Activated CD8-positive, alpha-beta memory T cell treated with anti-CD3 and anti-CD28 coated beads for 24 hours (primary cell): ENCODE results near the gene LGALS4.
"Not testable (repeated sequence)": the region's sequence is repeated elsewhere in the genome, so short reads cannot be mapped to it uniquely, and the experiment has no call there.

ENCODE experiments used
- DNase-seq: peaks from one replicate; pipeline ENCODE4 v3.0.0-alpha.2; 2020

LGALS4 gene

GRCh38 chr19:38812841-38813320 is at the start of gene LGALS4:
TSS of gene LGALS4 (minus strand) at chr19:38812945. CDS start at chr19:38812886, 59 bp downstream.
- no peak for DNase-seq

GRCh38 chr19:38861368-38861767 is 48.6 kb upstream of the LGALS4 start:
- no peak for DNase-seq

GRCh38 chr19:38859631-38860204 is 47.0 kb upstream of the LGALS4 start:
- DNase-seq, result not testable (repeated sequence)

GRCh38 chr19:38856813-38857212 is 44.1 kb upstream of the LGALS4 start:
- DNase-seq, result no peak

GRCh38 chr19:38855751-38856150 is 43.0 kb upstream of the LGALS4 start:
- not testable (repeated sequence) for DNase-seq

GRCh38 chr19:38854961-38855360 is 42.2 kb upstream of the LGALS4 start:
- DNase-seq, result not testable (repeated sequence)

- no peak for DNase-seq
Observed at GRCh38 chr19:38853214-38853613, 40.5 kb upstream of the LGALS4 start.

GRCh38 chr19:38852231-38853044 is 39.7 kb upstream of the LGALS4 start:
- DNase-seq, result peak; percentile 85

GRCh38 chr19:38851622-38852230 is 39.0 kb upstream of the LGALS4 start:
- DNase-seq, result peak; percentile 94

GRCh38 chr19:38850976-38851621 is 38.4 kb upstream of the LGALS4 start:
- peak; percentile 85 for DNase-seq

GRCh38 chr19:38850436-38850975 is 37.8 kb upstream of the LGALS4 start:
- DNase-seq, result peak; percentile 97

- peak; percentile 100 for DNase-seq
Observed at GRCh38 chr19:38849860-38850435, 37.2 kb upstream of the LGALS4 start, which contains the start of gene HNRNPL. TSS of gene HNRNPL (minus strand) at chr19:38849986. CDS start at chr19:38849966, 20 bp downstream.

- peak; percentile 99 for DNase-seq
Observed at GRCh38 chr19:38849147-38849859, 36.6 kb upstream of the LGALS4 start.

- peak; percentile 60 for DNase-seq
Observed at GRCh38 chr19:38848299-38849146, 35.8 kb upstream of the LGALS4 start.

GRCh38 chr19:38846097-38846496 is 33.4 kb upstream of the LGALS4 start:
- no peak for DNase-seq

GRCh38 chr19:38845374-38846024 is 32.8 kb upstream of the LGALS4 start:
- DNase-seq, result no peak

- DNase-seq, result no peak
Observed at GRCh38 chr19:38844093-38844686, 31.4 kb upstream of the LGALS4 start.

GRCh38 chr19:38843175-38843758 is 30.5 kb upstream of the LGALS4 start:
- no peak for DNase-seq

- DNase-seq, result peak; percentile 71
Observed at GRCh38 chr19:38842439-38843174, 29.9 kb upstream of the LGALS4 start.
